HepG2 (cell line): ENCODE data around the gene ABCC10. TPM values are rescaled to one million over a fixed set of nuclear protein-coding genes. Genes with fewer than 3 reads are reported as not detected.

Experiments used
- ATAC-seq: fragments of 200-7000 bp; cut with Tn5 transposase; 3 replicates; pipeline ENCODE4 v1.9.1; 2020; ENCODE audit warnings: mild to moderate bottlenecking, moderate library complexity
- BruUV-seq: library from RNA; stranded (reverse); fragments of 400-500 nt; replicated peaks from 2 replicates; lab custom pipeline; 2021; lab: Mats Ljungman, UMichigan
- CTCF ChIA-PET: fragments of 300-600 bp; formaldehyde crosslinking; extraction: SDS; loops from one replicate; lab custom pipeline; 2021; ENCODE audit warnings: low total read pairs, inconsistent platforms, low intra/inter-chr PET ratio; lab: Yijun Ruan, JAX
- POLR2A ChIA-PET: fragments of 350-600 bp; sonication (Branson Sonifier 250); formaldehyde crosslinking; loops from one replicate; lab custom pipeline; 2020; ENCODE audit warnings: antibody characterized with exemption, inconsistent platforms; lab: Yijun Ruan, JAX
- DNase-seq: peaks from one replicate; pipeline ENCODE4 v3.0.0-alpha.2; 2015; ENCODE audit warnings: low spot score
- FAIRE-seq: peaks from 3 replicates; lab custom pipeline; 2011; peaks lifted over from hg19 to GRCh38; lab: Jason Lieb, UNC
- H2AFZ ChIP-seq: one replicate; pipeline ENCODE4 v1.6.1; 2011; ENCODE audit warnings: low read length, inconsistent platforms
- H3K27ac ChIP-seq: fragments of 300-600 bp; 3 replicates; pipeline ENCODE4 v1.8.0; 2011; ENCODE audit warnings: mixed run types, mild to moderate bottlenecking, mixed read lengths, low read length, inconsistent platforms; ENCODE audit not compliant: insufficient read depth; ENCODE audit errors: extremely low read length
- H3K27me3 ChIP-seq, 2 experiments: fragments of 200-600 bp in 1 of 2; 2 replicates in 1 of 2; 3 replicates in 1 of 2; pipeline versions ENCODE4 v1.6.0 to v1.8.0; 2011; ENCODE audit warnings: low read length in 2 of 2, mild to moderate bottlenecking in 2 of 2, moderate library complexity in 2 of 2, inconsistent platforms in 1 of 2; ENCODE audit not compliant: insufficient read depth in 2 of 2, control insufficient read depth in 1 of 2
- H3K36me3 ChIP-seq, 2 experiments: fragments of 200-600 bp in 1 of 2; replicated peaks in 1 of 2; 2 replicates in 1 of 2; 3 replicates in 1 of 2; pipeline versions ENCODE4 v1.5.1 to v1.8.0; 2011; ENCODE audit warnings: low read length in 2 of 2, inconsistent platforms in 1 of 2; ENCODE audit not compliant: insufficient read depth in 2 of 2, control insufficient read depth in 1 of 2
- H3K4me1 ChIP-seq: 2 replicates; pipeline ENCODE4 v1.5.1; 2012; ENCODE audit warnings: low read length, inconsistent platforms; ENCODE audit not compliant: insufficient read depth
- H3K4me2 ChIP-seq: 2 replicates; pipeline ENCODE4 v1.6.0; 2011; ENCODE audit warnings: low read depth, low read length, inconsistent platforms
- H3K4me3 ChIP-seq, 3 experiments: fragments of 200-600 bp in 1 of 3; sonication (generic), shearing (Covaris generic) in 1 of 3; replicated peaks in 1 of 3; 2 replicates each; pipeline ENCODE4 v1.5.1; 2011 to 2016; ENCODE audit warnings: low read length in 3 of 3, inconsistent platforms in 2 of 3, low read depth in 2 of 3, mild to moderate bottlenecking in 2 of 3, control low read depth in 1 of 3, mixed read lengths in 1 of 3; ENCODE audit not compliant: insufficient read depth in 1 of 3
- H3K79me2 ChIP-seq: one replicate; pipeline ENCODE4 v1.6.1; 2011; ENCODE audit warnings: low read length, inconsistent platforms; ENCODE audit not compliant: insufficient read depth
- H3K9ac ChIP-seq: 2 replicates; pipeline ENCODE4 v1.6.0; 2011; ENCODE audit warnings: mild to moderate bottlenecking, low read depth, low read length, inconsistent platforms; ENCODE audit not compliant: insufficient read depth
- H3K9me3 ChIP-seq: 2 replicates; pipeline ENCODE4 v1.5.1; 2012; ENCODE audit warnings: mild to moderate bottlenecking, low read length
- H4K20me1 ChIP-seq: 2 replicates; pipeline ENCODE4 v1.6.0; 2011; ENCODE audit warnings: inconsistent platforms, mild to moderate bottlenecking, low read length, moderate library complexity; ENCODE audit not compliant: insufficient read depth
- BRD4 ChIP-seq: sonication (generic); formaldehyde crosslinking; IDR thresholded peaks from 2 replicates; pipeline ENCODE4 v1.4.0; 2020; ENCODE audit warnings: missing genetic modification reagents
- ELF3 ChIP-seq: IDR thresholded peaks from 2 replicates; pipeline ENCODE4 v1.6.1; 2016; ENCODE audit warnings: missing genetic modification reagents, missing compliant biosample characterization
- HDAC1 ChIP-seq: sonication (generic); formaldehyde crosslinking; IDR thresholded peaks from 2 replicates; pipeline ENCODE4 v1.5.1; 2020; ENCODE audit warnings: mild to moderate bottlenecking, missing genetic modification reagents
- HIVEP1 ChIP-seq: sonication (generic); formaldehyde crosslinking; IDR thresholded peaks from 2 replicates; pipeline ENCODE4 v1.4.0; 2020; ENCODE audit warnings: mild to moderate bottlenecking, missing genetic modification reagents
- HNRNPLL ChIP-seq: fragments of 200-400 bp; formaldehyde crosslinking; IDR thresholded peaks from 2 replicates; pipeline ENCODE4 v1.6.1; 2017; ENCODE audit warnings: mild to moderate bottlenecking, low read depth, low read length; ENCODE audit not compliant: poor library complexity, severe bottlenecking
- HNRNPUL1 ChIP-seq: fragments of 200-400 bp; formaldehyde crosslinking; IDR thresholded peaks from 2 replicates; pipeline ENCODE4 v1.6.1; 2017; ENCODE audit warnings: low read depth, mild to moderate bottlenecking, low read length, moderate library complexity
- JUNB ChIP-seq: sonication (generic); formaldehyde crosslinking; IDR thresholded peaks from 2 replicates; pipeline ENCODE4 v1.8.0; 2022; ENCODE audit warnings: missing genetic modification reagents, mild to moderate bottlenecking, borderline replicate concordance
- PAF1 ChIP-seq: IDR thresholded peaks from 2 replicates; pipeline ENCODE4 v1.6.1; 2016; ENCODE audit warnings: missing genetic modification reagents, missing compliant biosample characterization
- SP5 ChIP-seq: IDR thresholded peaks from 2 replicates; pipeline ENCODE4 v1.6.1; 2016; ENCODE audit warnings: low read depth, borderline replicate concordance
- SRSF1 ChIP-seq: fragments of 200-400 bp; formaldehyde crosslinking; optimal IDR thresholded peaks from 2 replicates; pipeline ENCODE3; 2017; ENCODE audit warnings: mild to moderate bottlenecking, low read depth, low read length, moderate library complexity
- ZFP37 ChIP-seq: sonication (generic); formaldehyde crosslinking; IDR thresholded peaks from 2 replicates; pipeline ENCODE4 v1.4.0; 2020; ENCODE audit warnings: missing genetic modification reagents, borderline replicate concordance
- ZNF281 ChIP-seq: sonication (generic); formaldehyde crosslinking; IDR thresholded peaks from 2 replicates; pipeline ENCODE4 v1.4.0; 2020; ENCODE audit warnings: missing genetic modification reagents, borderline replicate concordance
- ZNF296 ChIP-seq: sonication (generic); formaldehyde crosslinking; conservative IDR thresholded peaks from 2 replicates; pipeline ENCODE4 v1.5.0; 2020; ENCODE audit warnings: mild to moderate bottlenecking, missing genetic modification reagents
- ZNF605 ChIP-seq: sonication (generic); formaldehyde crosslinking; IDR thresholded peaks from 2 replicates; pipeline ENCODE4 v1.8.0; 2022; ENCODE audit warnings: mild to moderate bottlenecking, missing genetic modification reagents
- ZNF816 ChIP-seq: sonication (generic); formaldehyde crosslinking; IDR thresholded peaks from 2 replicates; pipeline ENCODE4 v1.8.0; 2022; ENCODE audit warnings: missing genetic modification reagents, mild to moderate bottlenecking, borderline replicate concordance
- ZSCAN30 ChIP-seq: sonication (generic); formaldehyde crosslinking; IDR thresholded peaks from 2 replicates; pipeline ENCODE4 v1.5.0; 2020; ENCODE audit warnings: mild to moderate bottlenecking, missing genetic modification reagents
- WGBS: methylation state at CpG from one replicate; pipeline ENCODE4 v1.1.6; 2017; ENCODE audit warnings: low lambda C conversion rate; 5-methylcytosine and 5-hydroxymethylcytosine counted together
- in situ Hi-C: cut with HindIII; loops from 2 replicates; pipeline ENCODE4 v1.10.0; 2017; ENCODE audit warnings: low pct_unique_long_range_greater_than_20kb; ENCODE audit not compliant: extremely low pct_ligation_motif_present
- intact Hi-C: fragments of 100-400 bp; cut with micrococcal nuclease; formaldehyde crosslinking; loops from one replicate; pipeline ENCODE4 v1.10.0; 2022; ENCODE audit not compliant: unreplicated experiment
- polyA plus RNA-seq, 8 experiments: library from polyadenylated mRNA; depleted of rRNA in 3 of 8; stranded (reverse) in 7 of 8; unstranded in 1 of 8; fragments of >200 nt; fragmentation: Illumina TruSeq in 4 of 8; extraction: Trizol in 4 of 8; gene quantifications; 2 replicates each; pipeline versions ENCODE4 v1.2.1 to v1.2.3, GENCODE V29; 2011 to 2016; ENCODE audit warnings: low read depth in 4 of 8, missing spikeins in 1 of 8, mixed read lengths in 1 of 8; ENCODE audit not compliant: insufficient read depth in 1 of 8
- total RNA-seq, 5 experiments: library from RNA; depleted of rRNA; stranded (reverse); fragments of >200 nt; fragmentation: Illumina TruSeq; extraction: Trizol; gene quantifications; 2 replicates each; pipeline ENCODE4 v1.2.3, GENCODE V29; 2016; ENCODE audit warnings: low read depth in 1 of 5
- TF ChIP-seq, protein P1 (sequence below): IDR thresholded peaks from 2 replicates; pipeline ENCODE4 v1.6.1; 2012; ENCODE audit warnings: low read depth, low read length, improper control_type of control experiment
- TF ChIP-seq, protein P2 (sequence below): sonication (generic); formaldehyde crosslinking; IDR thresholded peaks from 2 replicates; pipeline ENCODE4 v1.4.0; 2020; ENCODE audit warnings: mild to moderate bottlenecking, missing genetic modification reagents

The ABCC10 gene
- total and polyA plus RNA-seq, 2 of the 13 experiments (the other 11 are each of a cell fraction or from before 2014, with no cell fraction given) = 16.0 to 24.3 TPM

DNA sequence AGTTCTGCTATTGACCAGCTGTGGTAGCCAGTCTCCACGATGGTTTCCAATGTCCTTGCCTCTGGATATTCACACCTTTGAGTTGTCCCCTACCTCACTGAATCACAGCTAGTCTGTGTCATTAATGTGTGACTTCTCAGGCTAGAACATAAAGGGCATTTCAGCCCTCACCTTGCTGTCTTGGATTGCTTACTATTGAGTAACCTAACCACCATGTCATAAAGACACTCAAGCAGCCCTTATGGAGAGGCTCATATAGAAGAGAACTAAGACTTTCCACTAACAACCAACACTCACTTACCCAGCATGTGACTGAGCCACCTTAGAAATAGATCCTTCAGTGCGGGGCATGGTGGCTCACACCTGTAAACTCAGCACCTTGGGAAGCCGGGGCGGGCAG is 19.1 kb upstream of the ABCC10 start:
- TF ChIP-seq ZNF296 (CRISPR knock-in tag) = no peak
- no peak for TF ChIP-seq PAF1 (CRISPR knock-in tag)
- no peak for TF ChIP-seq BRD4
- TF ChIP-seq SRSF1 = no peak
- TF ChIP-seq ZSCAN30 (CRISPR knock-in tag) = no peak
- TF ChIP-seq HNRNPLL = no peak
- TF ChIP-seq ZNF605 = no peak
- TF ChIP-seq ZNF816 (CRISPR knock-in tag) = no peak
- TF ChIP-seq HNRNPUL1 = no peak
- no peak for TF ChIP-seq ZNF281 (CRISPR knock-in tag)
- TF ChIP-seq, protein P1, sequence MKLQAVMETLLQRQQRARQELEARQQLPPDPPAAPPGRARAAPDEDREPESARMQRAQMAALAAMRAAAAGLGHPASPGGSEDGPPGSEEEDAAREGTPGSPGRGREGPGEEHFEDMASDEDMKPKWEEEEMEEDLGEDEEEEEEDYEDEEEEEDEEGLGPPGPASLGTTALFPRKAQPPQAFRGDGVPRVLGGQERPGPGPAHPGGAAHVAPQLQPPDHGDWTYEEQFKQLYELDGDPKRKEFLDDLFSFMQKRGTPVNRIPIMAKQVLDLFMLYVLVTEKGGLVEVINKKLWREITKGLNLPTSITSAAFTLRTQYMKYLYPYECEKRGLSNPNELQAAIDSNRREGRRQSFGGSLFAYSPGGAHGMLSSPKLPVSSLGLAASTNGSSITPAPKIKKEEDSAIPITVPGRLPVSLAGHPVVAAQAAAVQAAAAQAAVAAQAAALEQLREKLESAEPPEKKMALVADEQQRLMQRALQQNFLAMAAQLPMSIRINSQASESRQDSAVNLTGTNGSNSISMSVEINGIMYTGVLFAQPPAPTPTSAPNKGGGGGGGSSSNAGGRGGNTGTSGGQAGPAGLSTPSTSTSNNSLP = no peak
- TF ChIP-seq HDAC1 (CRISPR knock-in tag) = no peak
- TF ChIP-seq JUNB = no peak
- TF ChIP-seq HIVEP1 (CRISPR knock-in tag) = no peak
- no peak for TF ChIP-seq ZFP37 (CRISPR knock-in tag)
- no peak for TF ChIP-seq ELF3 (CRISPR knock-in tag)
- no peak for TF ChIP-seq SP5 (CRISPR knock-in tag)
- TF ChIP-seq, protein P2, sequence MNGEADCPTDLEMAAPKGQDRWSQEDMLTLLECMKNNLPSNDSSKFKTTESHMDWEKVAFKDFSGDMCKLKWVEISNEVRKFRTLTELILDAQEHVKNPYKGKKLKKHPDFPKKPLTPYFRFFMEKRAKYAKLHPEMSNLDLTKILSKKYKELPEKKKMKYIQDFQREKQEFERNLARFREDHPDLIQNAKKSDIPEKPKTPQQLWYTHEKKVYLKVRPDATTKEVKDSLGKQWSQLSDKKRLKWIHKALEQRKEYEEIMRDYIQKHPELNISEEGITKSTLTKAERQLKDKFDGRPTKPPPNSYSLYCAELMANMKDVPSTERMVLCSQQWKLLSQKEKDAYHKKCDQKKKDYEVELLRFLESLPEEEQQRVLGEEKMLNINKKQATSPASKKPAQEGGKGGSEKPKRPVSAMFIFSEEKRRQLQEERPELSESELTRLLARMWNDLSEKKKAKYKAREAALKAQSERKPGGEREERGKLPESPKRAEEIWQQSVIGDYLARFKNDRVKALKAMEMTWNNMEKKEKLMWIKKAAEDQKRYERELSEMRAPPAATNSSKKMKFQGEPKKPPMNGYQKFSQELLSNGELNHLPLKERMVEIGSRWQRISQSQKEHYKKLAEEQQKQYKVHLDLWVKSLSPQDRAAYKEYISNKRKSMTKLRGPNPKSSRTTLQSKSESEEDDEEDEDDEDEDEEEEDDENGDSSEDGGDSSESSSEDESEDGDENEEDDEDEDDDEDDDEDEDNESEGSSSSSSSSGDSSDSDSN (CRISPR knock-in tag) = no peak
- H4K20me1 ChIP-seq = no peaks in the 10 kb centered on the region
- DNase-seq = no peak
- no peak overlapping the region for H3K9ac ChIP-seq
- H3K4me3 ChIP-seq = no peak overlapping the region
- H3K36me3 ChIP-seq = no peaks in the 10 kb centered on the region
- H3K4me1 ChIP-seq = no peaks in the 10 kb centered on the region
- ChIA-PET POLR2A (no interaction called here), CTCF (no interaction called here)
- no peak for FAIRE-seq
- ATAC-seq = no peak
- peaks cover 0 to 8% of the 10 kb centered on the region in 2 experiments; a peak in 2 of 5 replicates for H3K27me3 ChIP-seq
- H3K9me3 ChIP-seq = no peaks in the 10 kb centered on the region
- intact Hi-C loops = no loop called here
- H3K4me2 ChIP-seq = no peak overlapping the region
- BruUV-seq = no TSS peak
- 63% methylated on average over 4 of the region's 4 CpGs for WGBS
- in situ Hi-C loops = no loop called here
- H3K79me2 ChIP-seq = no peaks in the 10 kb centered on the region
- H3K27ac ChIP-seq = no peak overlapping the region
- no peak overlapping the region for H2AFZ ChIP-seq
